A549 (cell line): Measurements from ENCODE around the gene RAPGEF3.

ENCODE experiments used
- CTCF ChIP-seq: fragments of >200 bp; sonication (Bioruptor Twin); formaldehyde crosslinking; IDR thresholded peaks from 3 replicates; pipeline ENCODE4 v1.5.1; 2016
- EP300 ChIP-seq, 2 experiments: fragments of >200 bp; sonication (Bioruptor Twin); formaldehyde crosslinking; IDR thresholded peaks; 2 replicates in 1 of 2; 3 replicates in 1 of 2; pipeline ENCODE4 v1.6.1; 2016 to 2017
- KDM1A ChIP-seq: fragments of 200-600 bp; sonication (generic); IDR thresholded peaks from 2 replicates; pipeline ENCODE4 v1.6.1; 2016; ENCODE audit warnings: low read depth, mild to moderate bottlenecking
- MAX ChIP-seq: IDR thresholded peaks from 2 replicates; pipeline ENCODE4 v1.6.1; 2012
- PHF8 ChIP-seq: fragments of 200-600 bp; sonication (generic); IDR thresholded peaks from 2 replicates; pipeline ENCODE4 v1.6.1; 2016; ENCODE audit warnings: low read depth, mild to moderate bottlenecking, antibody characterized with exemption, moderate library complexity, borderline replicate concordance
- POLR2A ChIP-seq: IDR thresholded peaks from 2 replicates; pipeline ENCODE4 v1.6.1; 2012; ENCODE audit warnings: mild to moderate bottlenecking, low read length
- RAD21 ChIP-seq, 2 experiments: fragments of >200 bp in 1 of 2; sonication (Bioruptor Twin) in 1 of 2; formaldehyde crosslinking in 1 of 2; IDR thresholded peaks in 1 of 2; conservative IDR thresholded peaks in 1 of 2; 2 replicates in 1 of 2; 3 replicates in 1 of 2; pipeline ENCODE4 v1.6.1; 2012 to 2018; ENCODE audit warnings: inconsistent platforms in 1 of 2
- REST ChIP-seq: fragments of 200-600 bp; sonication (generic); IDR thresholded peaks from 2 replicates; pipeline ENCODE4 v1.6.1; 2016; ENCODE audit warnings: antibody characterized with exemption, mild to moderate bottlenecking, moderate library complexity
- SREBF2 ChIP-seq: fragments of 450-650 bp; IDR thresholded peaks from 2 replicates; pipeline ENCODE4 v1.6.1; 2014; ENCODE audit warnings: mild to moderate bottlenecking, moderate library complexity
- USF2 ChIP-seq: fragments of 450-650 bp; IDR thresholded peaks from 2 replicates; pipeline ENCODE4 v1.6.1; 2014; ENCODE audit warnings: antibody characterized with exemption

GRCh38 chr12:47707355-47707754 is 51.3 kb downstream of the RAPGEF3 start:
- no peak for TF ChIP-seq CTCF
- TF ChIP-seq MAX: no peak
- TF ChIP-seq RAD21 (conservative IDR thresholded peaks at IDR 0.05 in 1 of 2, IDR thresholded peaks at IDR 0.05 in 1 of 2): no peak
- TF ChIP-seq USF2: no peak
- TF ChIP-seq KDM1A: no peak
- no peak for TF ChIP-seq REST
- no peak for TF ChIP-seq PHF8
- TF ChIP-seq EP300 (IDR thresholded peaks at IDR 0.05): no peak
- TF ChIP-seq SREBF2: no peak
- TF ChIP-seq POLR2A: no peak
